Upper lobe of left lung (tissue), 4 donors: ENCODE data around the gene KIF5A.

Source experiments
- CTCF ChIP-seq, 6 experiments: fragments of 450-650 bp in 4 of 6; fragments of 200-600 bp in 2 of 6; sonication (generic) in 2 of 6; IDR thresholded peaks; one replicate each; pipeline ENCODE4 v1.5.1; 2016 to 2019; ENCODE audit warnings: antibody characterized with exemption in 6 of 6
- EP300 ChIP-seq, 4 donors: sonication (generic); formaldehyde crosslinking; IDR thresholded peaks; one replicate each; pipeline ENCODE4 v1.5.1; 2017; ENCODE audit warnings: antibody characterized with exemption in 4 of 4, control low read depth in 2 of 4
- POLR2A ChIP-seq, 4 donors: fragments of 450-650 bp; IDR thresholded peaks; one replicate each; pipeline ENCODE4 v1.5.1; 2016 to 2017; ENCODE audit warnings: antibody characterized with exemption in 4 of 4, mild to moderate bottlenecking in 2 of 4
- POLR2AphosphoS5 ChIP-seq, 2 donors: sonication (generic); formaldehyde crosslinking; IDR thresholded peaks; one replicate each; pipeline ENCODE4 v1.5.1; 2017; ENCODE audit warnings: antibody characterized with exemption in 2 of 2

- TF ChIP-seq POLR2A (IDR thresholded peaks at IDR 0.05) (no peak), CTCF (IDR thresholded peaks at IDR 0.05) (no peak), POLR2AphosphoS5 (IDR thresholded peaks at IDR 0.05) (no peak), EP300 (IDR thresholded peaks at IDR 0.05) (no peak)
Measured at GRCh38 chr12:57548013-57548315, 1.9 kb upstream of the KIF5A start.
